NCI-H1105 treated with DMSO at 0.1 percent for 48 hours (cell line): ENCODE measurements around the gene TFIP11.

Experiments used
- DNase-seq: peaks from one replicate; lab custom pipeline; 2025; lab: John Stamatoyannopoulos, UW

The TFIP11 gene

DNA sequence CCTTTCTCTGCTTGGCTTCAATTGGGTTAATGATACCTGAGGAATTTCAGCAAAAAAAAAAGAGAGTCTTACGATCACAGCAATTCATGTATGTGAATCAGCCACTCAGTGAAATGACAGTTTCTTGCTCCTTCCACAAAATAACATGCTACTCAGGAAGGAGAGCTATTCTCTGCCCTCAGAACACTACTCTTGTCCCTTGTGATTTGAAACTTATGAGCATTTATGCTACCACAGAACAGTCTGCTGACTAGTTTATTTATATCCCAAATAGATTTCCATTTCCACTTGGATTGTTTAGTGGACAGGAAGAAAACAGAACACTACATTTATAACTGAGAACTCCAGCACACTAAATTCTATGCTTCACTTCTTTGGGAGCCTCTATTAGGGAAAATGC lies 8.5 kb downstream of the TFIP11 start:
- no peak for DNase-seq

GRCh38 chr22:26502688-26503561 lies 9.3 kb downstream of the TFIP11 start:
- DNase-seq: peak; percentile 41

DNA sequence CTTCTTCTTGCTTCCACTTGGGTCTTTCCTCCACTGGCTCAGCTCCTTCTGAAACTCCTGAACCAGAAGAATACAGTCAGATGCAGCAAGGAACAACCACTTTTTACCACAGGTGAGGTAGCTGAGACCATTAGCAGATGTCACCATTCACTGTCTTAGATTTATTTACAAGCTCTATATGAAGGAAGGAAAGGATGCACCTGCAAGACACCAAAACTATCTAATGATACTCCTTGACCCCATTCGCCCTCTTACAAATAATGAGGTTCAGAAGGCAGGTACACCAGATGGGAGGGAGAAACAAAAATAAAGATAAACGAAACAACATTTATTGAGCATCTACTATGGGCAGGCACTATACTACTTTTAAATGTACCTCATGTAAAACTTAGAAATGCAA lies 10.3 kb downstream of the TFIP11 start:
- DNase-seq: no peak

DNA sequence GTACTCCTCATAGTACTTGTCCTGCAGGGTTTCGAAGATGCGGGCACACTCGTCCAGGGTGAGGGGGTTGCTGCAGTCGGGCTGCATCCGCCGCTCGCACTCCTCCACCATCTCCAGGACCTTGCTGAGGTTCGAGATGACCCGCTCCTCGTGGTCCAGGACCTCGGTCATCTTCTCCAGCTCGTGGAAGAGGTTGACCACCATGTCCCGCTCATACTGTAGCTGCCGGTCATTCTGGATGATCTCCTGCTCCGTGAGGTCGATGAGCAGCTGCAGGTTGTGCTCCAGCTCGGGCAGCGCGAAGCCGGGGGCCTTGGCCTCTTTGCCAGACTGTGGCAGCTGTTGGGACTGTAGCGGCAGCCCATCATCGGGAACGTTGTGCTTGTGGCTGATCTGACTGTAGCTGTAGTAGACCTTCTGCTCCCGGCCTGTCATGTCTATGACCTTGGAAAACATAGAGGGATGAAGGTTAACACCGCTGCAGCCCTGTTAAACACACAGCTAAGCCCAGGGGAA lies 13.0 kb downstream of the TFIP11 start:
- DNase-seq: no peak

DNA sequence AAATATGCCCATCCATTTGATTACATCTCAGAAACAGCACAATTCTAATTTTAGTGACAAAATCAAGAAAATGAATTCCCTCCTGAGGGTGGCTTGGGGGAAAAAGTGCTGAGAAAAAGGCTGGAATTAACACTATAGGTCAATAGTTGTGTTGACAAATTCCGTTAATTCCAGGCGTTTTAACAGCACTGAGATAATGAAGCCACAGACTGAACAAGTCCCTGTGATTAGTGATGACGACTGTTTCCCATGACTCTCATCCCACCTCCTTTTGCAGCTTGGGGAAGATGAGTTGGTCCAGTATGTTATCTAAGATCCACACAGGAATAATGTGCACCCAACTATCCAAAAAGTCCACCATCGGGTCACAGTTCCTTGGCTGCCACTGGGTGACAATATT lies 15.8 kb downstream of the TFIP11 start:
- DNase-seq: no peak

DNA sequence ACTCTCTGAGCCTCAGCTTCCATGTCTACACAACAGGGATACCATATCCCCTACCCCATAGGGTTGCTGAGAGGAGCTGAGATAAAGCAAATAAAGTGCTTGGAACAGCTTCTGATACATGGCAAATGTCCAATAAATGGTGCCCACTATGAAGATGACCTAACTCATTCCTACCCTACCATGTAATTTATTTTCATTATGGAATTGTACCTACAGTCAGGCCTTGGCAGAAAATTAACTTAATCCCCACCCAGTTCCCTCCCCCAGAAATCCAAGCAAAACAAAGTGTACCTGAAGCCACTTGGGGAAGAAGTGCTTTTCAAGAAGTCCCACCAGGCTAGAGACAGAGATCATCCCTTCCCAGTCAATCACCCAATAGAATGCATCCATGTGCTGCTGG lies 17.8 kb downstream of the TFIP11 start:
- DNase-seq: no peak

DNA sequence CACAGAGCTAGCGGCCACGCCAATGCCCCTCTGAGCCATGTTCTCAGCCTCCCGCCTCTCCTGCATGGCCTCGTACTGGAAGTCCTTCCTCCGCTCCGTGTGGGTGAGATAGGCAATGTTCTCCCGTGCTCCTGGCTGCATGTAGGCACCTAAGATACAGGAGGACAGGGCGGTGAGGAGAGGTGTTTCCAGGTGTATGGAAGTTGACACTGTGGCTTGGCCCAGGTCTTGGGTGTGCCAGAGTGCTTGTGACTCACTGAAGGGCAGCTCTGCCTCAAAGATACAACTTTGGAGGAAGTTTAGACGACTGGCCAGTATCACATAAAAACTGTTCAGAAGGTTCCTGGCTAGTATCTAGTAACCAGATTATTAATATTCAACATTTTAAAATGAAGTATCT lies 20.1 kb downstream of the TFIP11 start:
- DNase-seq: no peak

- DNase-seq: no peak
These were observed 22.7 kb downstream of the TFIP11 start for GRCh38 chr22:26489447-26490036.

- no peak for DNase-seq
These were observed 24.3 kb downstream of the TFIP11 start for GRCh38 chr22:26487996-26488395.

- DNase-seq: no peak
These were observed 25.9 kb downstream of the TFIP11 start for GRCh38 chr22:26486394-26486793.

GRCh38 chr22:26485806-26486390 lies 26.4 kb downstream of the TFIP11 start:
- DNase-seq: no peak

- DNase-seq: no peak
These were observed 27.3 kb downstream of the TFIP11 start for GRCh38 chr22:26485013-26485412.

DNA sequence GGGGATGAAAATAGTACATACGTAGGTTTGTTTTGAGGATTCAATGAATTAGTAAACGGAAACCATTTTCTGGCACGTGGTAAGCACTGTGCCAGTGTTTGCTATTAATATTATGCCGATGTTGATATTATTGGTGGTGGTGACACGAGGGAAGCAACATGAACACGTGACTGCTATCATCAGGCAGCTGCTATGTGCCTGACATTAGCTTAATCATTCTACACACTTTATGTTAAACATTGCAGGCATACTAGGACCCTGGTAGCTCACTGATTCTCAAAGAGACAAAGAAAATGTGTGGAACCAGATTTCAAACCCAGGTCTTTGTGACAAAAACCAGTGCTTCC lies 27.9 kb downstream of the TFIP11 start:
- no peak for DNase-seq

- DNase-seq: peak; percentile 88
These were observed 28.6 kb downstream of the TFIP11 start, which contains the start of the genes HPS4 and SRRD for GRCh38 chr22:26483439-26484359. Gene HPS4 (minus strand): TSS chr22:26483783. CDS start chr22:26481762, 2,021 bp downstream. Gene SRRD (plus strand): TSS chr22:26483877. CDS start chr22:26483891, 14 bp downstream.

- DNase-seq: no peak
These were observed 29.2 kb downstream of the TFIP11 start for GRCh38 chr22:26483043-26483438.

DNA sequence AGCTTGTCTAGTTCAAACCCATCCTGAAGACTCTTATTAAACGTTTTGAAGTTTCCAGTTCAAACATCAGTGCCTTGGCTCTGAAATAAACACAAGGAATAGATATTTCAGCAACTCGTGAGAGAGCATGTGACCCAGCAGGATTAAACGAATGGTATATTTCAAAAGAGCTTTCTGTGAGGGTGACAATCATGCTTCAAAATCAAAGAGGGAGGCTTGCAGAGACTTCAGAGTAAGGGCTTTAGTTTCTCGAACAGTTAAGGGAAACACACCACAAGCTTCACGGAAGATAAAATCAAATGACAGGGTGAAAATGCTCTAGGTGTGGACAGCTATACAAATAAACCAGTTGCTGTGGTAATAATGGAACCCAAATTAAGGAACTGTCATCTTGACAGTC lies 30.1 kb downstream of the TFIP11 start:
- DNase-seq: no peak

DNA sequence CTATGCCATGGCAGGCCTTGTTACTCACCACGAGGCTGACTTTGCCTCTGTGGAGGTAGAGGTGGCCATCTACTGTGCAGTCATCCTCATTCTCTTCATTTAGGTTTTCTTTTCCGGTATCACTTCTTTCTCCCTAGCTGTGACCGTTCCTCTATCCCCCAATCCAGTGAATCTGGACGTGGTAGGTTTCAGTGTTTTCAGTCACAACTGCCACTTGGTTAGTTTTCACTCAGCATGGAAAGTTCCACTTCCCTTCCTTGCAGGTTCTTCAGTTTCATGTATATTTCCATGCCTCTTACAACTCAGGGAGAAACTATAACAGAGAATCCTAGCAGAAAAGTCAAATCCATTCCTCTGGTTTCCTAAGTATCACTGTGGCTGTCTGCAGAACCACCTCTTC lies 30.6 kb downstream of the TFIP11 start:
- no peak for DNase-seq

- DNase-seq: no peak
These were observed 31.1 kb downstream of the TFIP11 start for GRCh38 chr22:26481112-26481693.

DNA sequence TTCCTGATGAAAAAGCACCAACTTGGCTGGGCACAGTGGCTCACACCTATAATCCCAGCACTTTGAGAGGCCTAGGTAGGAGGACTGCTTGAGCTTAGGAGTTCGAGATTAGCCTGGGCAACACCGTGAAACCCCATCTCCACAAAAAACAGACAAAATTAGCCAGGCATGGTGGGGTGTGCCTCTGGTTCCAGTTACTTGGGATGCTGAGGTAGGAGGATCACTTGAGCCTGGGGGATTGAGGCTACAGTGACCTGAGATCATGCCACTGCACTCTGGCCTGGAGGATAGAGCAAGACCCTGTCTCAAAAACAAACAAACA lies 31.7 kb downstream of the TFIP11 start:
- no peak for DNase-seq

GRCh38 chr22:26479792-26480610 lies 32.3 kb downstream of the TFIP11 start:
- DNase-seq: peak; percentile 23
